GM18519 (cell line): ENCODE results near the gene ANO6.
A peak's percentile ranks its signal among the peaks of the same experiment; 100 is the strongest.

ENCODE experiments used
- ATAC-seq: cut with Tn5 transposase; IDR thresholded peaks from one replicate; pipeline ENCODE4 v1.9.1; 2021; ENCODE audit warnings: mild to moderate bottlenecking, moderate library complexity; ENCODE audit not compliant: unreplicated experiment, low FRiP score

ANO6 gene

DNA sequence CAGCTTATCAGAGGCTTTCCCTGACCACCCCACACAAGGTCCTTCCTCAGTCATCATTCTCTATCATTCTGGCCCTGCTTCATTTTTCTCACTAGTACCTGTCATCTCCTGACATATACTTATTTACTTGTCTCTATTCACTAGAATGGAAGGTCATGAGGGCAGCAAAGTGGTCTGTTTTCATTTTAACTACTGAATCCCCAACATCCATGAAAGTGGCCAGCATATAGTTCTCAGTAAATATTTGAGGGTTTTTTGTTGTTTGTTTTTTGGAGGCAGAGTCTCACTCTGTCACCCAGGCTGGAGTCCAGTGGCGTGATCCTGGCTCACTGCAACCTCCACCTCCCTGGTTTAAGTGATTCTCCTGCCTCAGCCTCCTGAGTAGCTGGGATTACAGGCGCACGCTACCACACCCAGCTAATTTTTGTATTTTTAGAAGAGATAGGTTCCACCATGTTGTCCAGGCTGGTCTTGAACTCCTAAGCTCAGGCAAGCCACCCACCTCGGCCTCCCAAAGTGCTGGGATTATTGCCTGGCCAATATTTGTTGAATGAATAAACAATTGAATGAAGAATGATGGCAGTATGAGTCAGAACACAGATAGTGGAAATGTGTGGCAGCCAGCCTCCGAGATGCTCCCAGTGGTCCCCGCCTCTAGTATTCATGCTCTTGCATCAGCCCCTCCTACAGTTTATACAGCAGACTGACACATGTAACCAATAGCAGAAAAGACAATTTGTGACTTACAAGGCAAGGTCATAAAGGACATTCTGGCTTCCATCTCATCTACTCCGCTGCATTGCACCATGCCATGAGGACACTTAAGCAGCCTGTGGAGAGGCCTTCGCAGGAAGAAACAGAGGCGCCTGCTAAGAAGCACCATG, 7.0 kb upstream of the ANO6 start:
- no peak for ATAC-seq

DNA sequence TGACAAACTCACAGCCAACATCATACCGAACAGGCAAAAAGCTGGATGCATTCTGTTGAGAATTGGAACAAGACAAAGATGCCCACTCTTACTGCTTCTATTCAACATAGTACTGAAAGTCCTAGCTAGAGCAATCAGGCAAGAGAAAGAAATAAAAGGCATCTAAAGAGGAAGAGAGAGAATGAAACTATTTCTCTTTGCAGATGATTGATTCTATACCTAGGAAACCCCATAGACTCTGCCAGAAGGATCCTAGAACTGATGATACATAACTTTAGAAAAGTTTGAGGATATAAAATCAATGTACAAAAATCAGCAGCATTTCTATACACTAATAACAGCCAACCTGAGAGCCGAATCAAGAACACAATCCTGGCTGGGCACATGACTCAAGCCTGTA, 6.1 kb upstream of the ANO6 start:
- ATAC-seq, result no peak

DNA sequence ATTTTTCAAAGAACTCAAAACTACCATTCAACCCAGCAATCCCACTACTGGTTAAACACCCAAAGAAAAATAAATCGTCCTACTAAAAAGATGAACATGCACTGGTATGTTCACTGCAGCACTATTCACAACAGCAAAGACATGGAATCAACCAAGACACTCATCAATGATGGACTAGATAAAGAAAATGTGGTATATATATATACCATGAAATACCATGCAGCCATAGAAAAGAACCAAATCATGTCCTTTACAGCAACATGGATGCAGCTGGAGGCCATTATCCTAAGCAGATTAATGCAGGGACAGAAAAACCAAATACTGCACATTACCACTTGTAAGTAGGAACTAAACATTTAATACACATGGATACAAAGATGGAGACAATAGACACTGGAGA, 3.8 kb upstream of the ANO6 start:
- no peak for ATAC-seq

DNA sequence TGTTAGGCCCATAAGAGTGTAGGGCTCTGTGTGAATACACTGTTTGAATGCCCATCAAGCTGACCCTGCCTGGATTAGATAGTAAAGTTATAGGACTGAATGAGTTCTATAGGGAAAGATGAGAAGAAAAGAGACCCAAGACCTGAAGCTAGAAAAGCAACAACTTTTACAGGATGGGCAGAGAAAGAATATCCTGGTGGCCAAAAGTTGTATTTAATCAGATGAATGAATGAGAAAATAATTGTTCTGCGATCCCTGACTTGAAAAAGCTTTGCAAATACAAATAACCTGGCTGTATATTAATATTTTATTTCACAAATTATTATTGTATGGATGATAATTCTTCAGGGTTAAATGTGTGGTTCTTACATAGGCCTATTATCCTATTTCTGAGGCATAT, 2.8 kb upstream of the ANO6 start:
- ATAC-seq, result no peak

DNA sequence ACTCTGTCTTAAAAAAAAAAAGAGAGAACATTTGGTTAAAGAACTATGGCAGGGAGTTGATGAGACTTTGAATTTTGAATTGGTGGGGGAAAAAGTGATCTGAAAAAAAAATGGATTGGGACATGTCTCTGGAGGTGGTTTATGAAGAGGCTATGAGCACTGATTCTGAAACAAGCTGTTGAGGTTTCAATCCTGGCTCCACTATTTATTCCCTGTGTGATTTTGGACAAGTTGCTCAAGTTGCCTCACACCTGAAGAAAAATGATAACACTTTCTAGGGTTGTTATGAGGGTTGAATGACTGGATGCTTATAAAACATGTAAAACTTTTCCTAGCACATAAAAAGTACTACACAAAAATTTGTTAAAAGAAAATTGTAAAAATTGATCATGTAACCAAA, 1.8 kb upstream of the ANO6 start:
- ATAC-seq, result no peak

DNA sequence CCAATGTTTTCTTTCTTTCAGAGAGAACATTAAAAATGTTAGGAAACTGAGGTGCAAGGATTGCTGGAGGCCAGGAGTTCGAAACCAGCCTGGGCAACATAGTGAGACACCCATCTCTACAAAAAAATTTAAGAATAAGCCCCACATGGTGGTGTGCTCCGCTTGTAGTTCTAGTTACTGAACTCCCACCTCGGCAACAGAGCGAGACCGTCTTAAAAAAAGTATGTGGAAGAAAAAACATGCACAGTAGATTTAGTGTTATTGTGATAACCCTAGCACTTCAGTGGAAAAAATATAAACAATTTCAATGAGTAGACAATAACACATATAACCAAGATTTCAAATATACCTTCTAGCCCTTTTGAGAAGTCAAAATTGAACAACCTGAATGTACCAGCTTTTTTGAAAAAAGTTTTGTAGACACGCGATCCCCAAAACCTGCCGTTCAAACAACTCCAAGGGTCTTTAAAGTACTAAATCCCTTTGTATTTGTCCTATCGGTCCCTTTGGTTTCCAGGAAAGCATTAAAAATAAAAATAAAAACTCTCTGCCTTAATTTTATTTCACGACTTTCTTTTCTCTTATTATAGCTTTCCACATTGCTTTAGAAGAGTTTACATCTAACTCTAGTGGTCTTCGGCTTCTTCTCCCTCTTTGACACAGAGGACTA, 1.0 kb upstream of the ANO6 start:
- no peak for ATAC-seq

DNA sequence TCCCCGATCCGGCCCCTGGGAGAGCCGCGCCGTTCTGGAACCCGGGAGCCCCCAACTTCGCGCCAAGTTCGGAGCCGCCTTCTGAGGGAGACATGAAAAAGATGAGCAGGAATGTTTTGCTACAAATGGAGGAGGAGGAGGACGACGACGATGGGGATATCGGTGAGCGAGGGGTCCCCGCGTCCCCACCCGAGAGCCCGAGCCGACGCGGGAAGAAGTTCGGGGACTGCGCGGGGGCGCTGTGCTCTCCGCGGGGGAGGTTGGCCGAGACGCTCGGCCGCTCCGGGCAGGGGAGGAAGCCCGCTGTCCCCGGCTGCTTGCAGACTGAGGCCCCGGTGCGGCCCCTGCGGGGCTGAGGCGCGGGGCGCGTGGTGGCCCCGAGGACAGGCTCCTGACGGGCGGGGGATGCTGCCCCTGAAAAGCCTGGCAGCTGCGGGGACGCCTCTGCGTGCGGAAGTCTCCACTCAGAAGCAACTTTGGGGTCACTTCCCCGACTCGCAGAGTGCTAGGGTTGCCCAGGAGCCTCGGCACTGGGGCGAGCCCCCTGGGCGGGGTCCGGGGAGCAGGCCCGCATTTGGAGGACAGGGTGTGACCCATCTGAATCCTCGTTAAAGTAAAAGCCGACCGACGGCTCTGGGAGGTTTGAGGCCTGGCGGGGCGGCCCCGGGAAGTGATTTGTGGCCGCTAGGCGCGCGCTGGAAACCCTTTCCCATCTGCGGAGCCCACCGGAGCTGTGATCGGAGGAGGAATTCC, 511 bp downstream of the ANO6 start:
- ATAC-seq, result no peak

DNA sequence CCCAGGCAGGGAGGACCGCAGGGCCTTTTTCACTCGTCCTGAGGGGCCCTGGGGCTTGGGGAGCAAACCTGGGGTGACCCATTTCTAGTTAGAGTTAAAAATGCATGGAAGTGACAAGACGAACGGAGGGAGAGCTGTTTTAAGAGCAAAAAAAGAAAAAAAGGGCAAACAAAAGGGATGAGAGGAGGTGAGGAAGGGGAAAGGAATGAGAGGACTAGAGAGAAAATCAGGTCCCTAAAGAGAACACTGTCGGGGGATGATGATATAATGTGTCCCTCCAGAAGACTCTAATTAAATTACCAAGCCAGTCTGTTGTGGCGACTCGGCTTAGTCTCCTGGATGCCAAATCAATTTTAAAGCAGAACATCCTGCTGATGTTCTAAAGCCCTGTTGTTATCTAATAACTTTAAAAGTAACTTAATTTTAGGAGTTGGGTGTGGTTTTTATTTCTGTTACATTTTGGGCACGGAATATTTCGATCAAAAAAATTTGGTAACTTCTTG, 1.1 kb downstream of the ANO6 start:
- ATAC-seq, result no peak

DNA sequence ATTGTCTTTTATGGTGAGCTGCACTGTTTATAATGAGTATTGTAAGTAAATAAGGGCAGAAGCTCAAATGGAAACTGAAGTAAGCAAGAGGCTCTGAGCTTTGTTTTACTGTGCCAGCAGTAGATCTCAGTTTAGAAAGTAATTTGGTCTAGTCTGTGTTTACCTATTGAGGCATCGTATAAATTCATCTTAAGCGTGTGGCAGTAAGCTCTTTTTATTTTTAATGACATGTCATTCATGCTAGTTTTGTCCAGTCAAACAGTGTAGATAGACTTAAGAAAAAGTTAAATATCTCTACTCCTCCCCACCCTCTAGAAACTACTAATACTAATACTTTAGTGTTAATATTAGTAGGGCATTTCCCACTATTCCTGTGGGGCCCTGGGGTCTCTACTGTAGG, 2.0 kb downstream of the ANO6 start:
- no peak for ATAC-seq

DNA sequence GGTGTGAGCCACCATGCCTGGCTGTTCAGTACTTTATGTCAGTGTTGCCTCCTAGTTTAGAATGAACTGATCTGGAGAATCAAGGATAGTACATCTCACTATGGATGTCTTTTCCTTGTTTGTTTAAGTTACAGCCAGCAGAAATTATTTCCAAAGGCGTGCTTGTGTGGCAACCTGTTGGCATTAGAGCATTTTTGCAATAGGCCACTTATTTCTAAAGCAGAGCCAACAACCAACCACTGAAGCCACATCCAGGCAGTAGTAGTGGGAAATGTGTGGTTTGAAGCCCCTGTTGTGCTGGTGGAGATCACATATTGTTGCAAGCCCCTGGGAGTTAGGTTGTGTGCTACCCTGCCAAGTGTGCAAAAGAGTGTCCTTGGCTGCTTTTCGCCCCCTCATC, 3.7 kb downstream of the ANO6 start:
- ATAC-seq, result no peak

DNA sequence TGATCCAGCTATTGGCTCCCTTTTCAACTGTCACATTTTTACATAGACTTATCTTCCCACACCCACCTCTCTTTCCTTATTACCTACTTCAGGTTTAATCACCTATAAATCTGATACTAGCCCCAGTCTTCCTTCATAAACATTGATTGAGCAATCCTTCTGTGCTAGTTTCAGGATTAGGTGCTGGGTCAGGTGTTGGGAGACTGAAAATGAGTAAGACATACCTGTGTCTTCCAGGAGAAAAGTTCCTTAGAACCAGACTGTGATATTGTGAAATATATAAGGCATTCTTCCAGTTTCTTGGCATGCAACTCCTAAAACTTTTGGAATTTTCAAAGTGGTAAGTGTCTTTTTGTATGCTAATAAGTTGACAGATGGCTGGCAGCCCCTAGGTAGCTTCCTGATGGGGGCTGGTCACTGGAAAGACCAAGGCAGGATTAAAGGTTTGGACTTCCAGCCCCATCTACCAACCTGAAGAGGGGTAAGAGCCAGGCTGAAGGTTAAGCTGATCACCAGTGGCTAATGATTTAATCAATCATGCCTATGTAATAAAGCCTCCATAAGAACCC, 4.6 kb downstream of the ANO6 start:
- ATAC-seq, result no peak

DNA sequence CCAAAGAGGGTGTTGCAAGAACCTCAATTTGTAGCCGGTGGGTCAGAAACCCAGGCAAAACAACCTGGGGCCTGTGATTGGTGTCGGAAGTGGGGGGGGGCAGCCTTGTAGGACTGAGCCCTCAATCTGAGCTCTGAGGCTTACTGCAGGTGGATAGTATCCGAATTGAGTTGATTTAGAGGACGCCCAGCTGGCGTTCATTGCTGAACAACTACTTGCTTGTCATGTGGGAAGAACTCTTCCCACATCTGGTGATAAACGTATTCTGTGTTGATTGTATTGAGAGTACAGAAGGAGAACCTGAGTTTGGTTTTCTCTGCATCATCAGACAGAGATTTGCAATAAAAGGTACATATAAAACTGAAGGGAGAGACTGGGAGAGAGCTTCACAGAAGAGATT, 5.1 kb downstream of the ANO6 start:
- no peak for ATAC-seq

DNA sequence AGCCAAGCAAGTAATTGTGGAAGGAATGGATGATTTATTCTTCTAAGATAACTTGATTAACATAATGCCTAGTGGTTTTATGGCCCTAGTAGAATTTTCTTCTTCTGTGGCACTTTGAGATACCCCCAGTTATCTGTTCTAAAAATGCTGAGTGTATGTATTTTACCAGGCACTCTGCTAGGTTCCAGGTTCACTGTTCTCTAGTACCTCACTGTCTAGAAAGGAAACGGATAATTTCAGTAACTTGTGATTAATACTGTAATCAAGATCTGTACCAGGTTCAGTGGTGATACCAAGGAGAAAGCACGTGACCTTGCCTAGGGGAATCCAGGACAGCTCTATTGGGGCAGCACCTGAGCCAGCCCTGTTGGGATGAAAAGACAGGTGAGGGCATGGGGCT, 8.0 kb downstream of the ANO6 start:
- ATAC-seq, result no peak

DNA sequence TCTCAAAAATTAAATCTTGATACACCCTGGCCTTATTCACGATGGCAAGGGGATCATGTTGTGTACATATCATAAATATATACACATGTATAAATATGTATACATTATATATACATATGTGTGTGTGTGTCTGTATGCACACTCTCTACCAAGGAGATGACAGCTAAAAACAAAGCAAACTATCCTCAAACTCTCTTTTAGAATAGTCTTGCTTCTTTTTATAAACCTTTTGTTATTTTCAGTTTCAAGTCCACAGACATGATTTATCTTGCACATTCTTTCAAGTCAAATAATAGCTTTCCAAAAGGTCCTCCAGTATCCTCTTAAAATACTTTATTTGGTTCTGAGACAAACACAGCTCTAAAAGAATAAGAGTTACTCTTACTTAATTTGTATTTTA, 8.4 kb downstream of the ANO6 start:
- no peak for ATAC-seq

DNA sequence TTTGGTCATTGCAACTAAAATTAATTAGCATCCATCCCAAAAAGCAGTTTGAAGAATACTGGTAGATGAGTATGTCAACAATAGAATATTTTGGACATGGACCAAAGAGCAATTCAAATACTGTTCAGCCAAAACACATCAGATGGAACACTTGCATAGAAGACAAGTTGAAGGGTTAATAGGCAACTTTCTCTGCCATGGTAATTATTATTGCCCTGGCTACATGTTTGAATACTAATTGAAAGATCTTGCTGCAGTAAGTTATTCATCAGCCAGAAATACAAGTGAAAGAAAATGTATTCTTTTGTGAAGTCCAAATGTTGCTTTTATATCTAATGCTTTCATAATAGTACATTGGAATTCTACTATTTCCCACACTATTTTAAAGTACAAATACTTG, 10.1 kb downstream of the ANO6 start:
- no peak for ATAC-seq

DNA sequence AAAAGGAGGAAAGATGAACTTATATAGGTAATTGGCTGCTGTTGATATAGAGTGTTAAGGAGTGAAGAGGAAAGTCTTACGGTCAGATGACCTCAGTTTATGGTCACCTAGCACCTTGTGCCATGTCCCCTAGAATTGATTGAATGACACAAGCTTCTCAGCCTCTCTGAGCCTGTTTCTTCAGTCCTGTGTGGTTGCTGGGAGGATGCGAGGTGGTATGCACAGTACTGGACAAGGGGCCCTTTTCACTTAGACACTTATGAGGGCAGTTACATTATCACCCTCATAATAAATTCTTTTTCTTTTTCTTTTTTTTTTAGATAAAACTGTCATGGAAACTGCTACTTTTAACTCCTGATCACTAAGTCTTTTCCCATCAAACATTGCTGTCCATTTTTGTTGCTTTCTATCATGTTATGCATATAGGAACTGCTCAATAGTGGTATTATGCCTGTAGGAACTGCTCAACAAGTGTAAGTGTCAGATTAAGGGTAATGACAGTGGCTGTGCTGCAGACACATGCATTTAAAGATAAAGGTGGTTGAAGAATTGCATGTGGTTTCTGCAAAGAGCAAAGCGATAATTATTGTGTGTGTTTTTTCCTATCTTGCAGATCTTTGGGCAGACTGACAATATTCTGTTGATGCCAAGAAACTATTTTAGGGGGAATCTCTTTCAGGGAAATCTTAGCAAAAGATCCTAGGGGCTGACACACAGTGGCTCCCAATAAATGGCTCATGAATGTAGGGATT, 11.6 kb downstream of the ANO6 start:
- no peak for ATAC-seq

DNA sequence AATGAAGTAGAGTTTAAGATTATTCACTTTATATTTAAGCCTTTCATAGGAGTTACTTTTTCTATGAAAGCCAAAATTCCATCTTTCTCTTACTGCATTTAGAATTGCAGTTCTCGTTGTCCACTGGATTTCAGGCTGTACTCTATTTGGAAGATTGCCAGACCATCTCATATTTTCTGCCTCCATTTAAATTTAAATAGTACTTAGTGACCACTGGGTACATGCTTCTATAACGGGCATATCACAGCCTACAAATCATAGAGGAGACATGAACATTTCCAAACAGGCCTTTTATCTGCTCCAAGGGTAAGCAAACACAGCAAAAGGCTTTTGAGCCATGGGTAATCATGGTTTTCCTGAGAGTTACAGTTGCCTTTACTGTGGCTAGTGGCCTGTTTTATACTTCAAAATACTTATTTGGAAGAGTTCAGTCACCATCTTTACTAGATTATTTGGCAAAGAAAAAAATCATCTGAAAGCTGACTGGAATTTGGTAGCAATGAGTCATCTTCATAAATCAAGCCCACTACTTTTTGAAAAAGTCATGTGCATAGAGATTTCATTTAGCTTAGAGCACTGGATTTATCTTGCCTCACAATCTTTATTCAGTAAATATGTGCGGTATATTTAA, 15.7 kb downstream of the ANO6 start:
- ATAC-seq, result no peak

DNA sequence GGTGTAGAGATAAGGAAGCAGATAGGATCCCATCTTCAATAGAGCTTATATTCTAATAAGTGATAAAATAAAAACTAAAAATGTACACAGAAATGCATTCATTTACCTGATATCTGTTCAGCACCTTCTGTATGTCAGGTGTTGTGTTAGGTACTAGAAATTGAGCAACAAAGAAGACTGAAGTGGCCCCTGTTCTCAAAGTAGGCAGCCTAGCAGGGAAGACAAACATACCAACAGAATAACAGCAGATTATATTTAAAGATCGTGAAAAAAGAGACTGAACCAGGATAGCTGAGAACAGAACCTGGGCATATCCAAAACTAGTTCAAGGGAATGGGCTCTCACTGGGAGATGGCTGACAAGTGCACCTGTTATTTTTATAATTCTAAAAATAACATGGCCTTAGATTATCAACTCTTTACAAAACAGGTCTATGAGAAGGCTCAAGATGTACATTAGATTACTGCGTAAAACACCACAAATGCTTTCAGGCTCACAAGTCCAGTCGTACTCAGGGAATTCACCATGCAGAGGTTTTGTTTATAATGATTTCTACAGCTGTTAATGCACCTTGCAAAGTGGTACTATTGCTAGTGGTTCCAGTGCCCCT, 16.4 kb downstream of the ANO6 start:
- no peak for ATAC-seq

DNA sequence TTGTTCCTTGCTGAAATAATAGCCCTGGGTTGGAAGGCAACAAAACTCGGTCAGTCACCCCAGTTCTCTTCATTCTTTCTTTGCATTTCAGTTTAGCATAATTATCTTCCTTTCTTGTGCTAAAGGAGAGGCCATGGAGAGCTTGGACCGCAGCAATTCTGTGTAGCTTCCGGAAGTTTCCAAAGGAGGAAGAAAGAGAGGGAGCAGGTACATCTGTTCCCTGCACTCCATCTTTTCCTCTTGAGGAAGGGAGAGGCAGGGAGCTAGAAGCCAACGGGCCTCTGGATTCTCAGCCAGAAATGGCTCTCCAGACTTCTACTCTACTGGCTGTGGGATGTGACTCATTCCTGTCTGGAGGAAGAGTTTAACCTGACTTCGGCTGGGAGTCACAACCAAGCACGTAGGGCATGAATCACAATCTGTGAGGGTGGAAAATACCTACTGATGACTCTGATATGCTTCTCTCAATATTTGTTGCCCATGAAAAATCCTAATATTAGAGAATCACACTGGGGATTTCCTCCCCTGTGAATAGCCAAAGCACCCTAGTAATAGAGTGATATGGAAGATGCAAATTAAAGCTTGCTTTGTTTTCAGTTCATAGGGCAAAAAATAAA, 17.0 kb downstream of the ANO6 start:
- peak; percentile 41 for ATAC-seq
